ENCODE data around the gene UGT1A4. TPM values are rescaled to one million over a fixed set of nuclear protein-coding genes. Genes with fewer than 3 reads are reported as not detected.

Gene UGT1A4
- total and polyA plus RNA-seq, 10 of the 15 experiments (the other 5 are each of a cell fraction or from before 2014, with no cell fraction given) = not detected

DNA sequence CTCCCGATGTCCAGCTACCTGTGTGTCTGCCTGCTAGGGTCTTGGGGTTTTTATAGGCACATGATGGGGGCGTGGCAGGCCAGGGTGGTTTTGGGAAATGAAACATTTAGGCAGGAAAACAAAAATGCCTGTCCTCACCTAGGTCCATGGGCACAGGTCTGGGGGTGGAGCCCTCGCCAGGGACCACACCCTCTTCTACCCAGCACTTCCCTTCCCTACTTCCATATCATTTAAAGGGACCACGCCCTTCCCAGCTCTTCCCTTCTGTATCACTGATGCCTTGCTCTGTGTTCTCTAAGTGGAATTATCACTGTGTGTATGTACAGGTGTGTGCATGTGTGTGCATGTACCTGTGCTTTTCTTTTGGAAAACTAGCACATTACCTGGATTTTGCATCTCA, 47.9 kb downstream of the UGT1A4 start:
- no peaks in the 10 kb centered on the region for H3K4me1 ChIP-seq (ENCODE audit: control insufficient read depth, insufficient read depth, low read length)
- no peaks in the 10 kb centered on the region for H3K9me3 ChIP-seq (replicated peaks; ENCODE audit: control insufficient read depth, insufficient read depth, low read length)
- no peaks in the 10 kb centered on the region for H3K36me3 ChIP-seq (ENCODE audit: control insufficient read depth in 2 of 2, insufficient read depth in 2 of 2, low read length in 1 of 2)
- no peak overlapping the region for H3K9ac ChIP-seq (ENCODE audit: control insufficient read depth, insufficient read depth, low read length)
- DNase-seq (ENCODE audit: low read depth, low spot score) (no peak), FAIRE-seq (no peak), ATAC-seq (no peak)
- TF ChIP-seq CEBPB (IDR thresholded peaks at IDR 0.05; ENCODE audit: borderline replicate concordance in 1 of 2, low read depth in 2 of 2, low read length in 2 of 2) (no peak), ESRRA (IDR thresholded peaks at IDR 0.05; ENCODE audit: low read length) (no peak), ASH2L (IDR thresholded peaks at IDR 0.05; ENCODE audit: borderline replicate concordance, low read depth) (no peak), SMAD1 (IDR thresholded peaks at IDR 0.05; ENCODE audit: low read depth, partially characterized antibody) (no peak), YY1 (IDR thresholded peaks at IDR 0.05; ENCODE audit: low read depth, low read length) (no peak), ZNF384 (IDR thresholded peaks at IDR 0.05; ENCODE audit: borderline replicate concordance, low read depth, low read length) (no peak), SP1 (IDR thresholded peaks at IDR 0.05; ENCODE audit: low read depth, low read length) (no peak)
- H3K27me3 ChIP-seq (replicated peaks in 1 of 2; ENCODE audit: control insufficient read depth in 2 of 2, insufficient read depth in 2 of 2, low read length in 1 of 2) = peaks cover 0 to 3% of the 10 kb centered on the region in 2 experiments; a peak in 1 of 4 replicates
- no peak overlapping the region for H3K4me2 ChIP-seq (ENCODE audit: control insufficient read depth, insufficient read depth)
- no peaks in the 10 kb centered on the region for H4K20me1 ChIP-seq (ENCODE audit: control insufficient read depth, insufficient read depth)
- no peaks in the 10 kb centered on the region for H3K79me2 ChIP-seq (ENCODE audit: control insufficient read depth, insufficient read depth, low read length)
- intact Hi-C loops (cut with micrococcal nuclease; ENCODE audit: unreplicated experiment) (no loop called here), in situ Hi-C loops (cut with MboI) (no loop called here)
- ChIA-PET CTCF (interaction anchor here (1.0 kb wide), 1 partner anchor 54 kb away, joined by 3 read pairs; no protein-coding TSS in a partner anchor), POLR2A (no interaction called here), RAD21 (ENCODE audit: unreplicated experiment) (no interaction called here), SMC1A (ENCODE audit: uncharacterized antibody, unreplicated experiment) (no interaction called here)
- no peak overlapping the region for H3K27ac ChIP-seq (ENCODE audit: control insufficient read depth, insufficient read depth)
- BruUV-seq (replicated peaks) = no TSS peak
- H3K4me3 ChIP-seq = no peak overlapping the region
- 21% methylated on average over 4 of the region's 4 CpGs for WGBS (ENCODE audit: insufficient coverage, insufficient replicate concordance, low lambda C conversion rate, missing lambda C conversion rate)
- no peak overlapping the region for H2AFZ ChIP-seq (ENCODE audit: control insufficient read depth, low read depth, low read length)

DNA sequence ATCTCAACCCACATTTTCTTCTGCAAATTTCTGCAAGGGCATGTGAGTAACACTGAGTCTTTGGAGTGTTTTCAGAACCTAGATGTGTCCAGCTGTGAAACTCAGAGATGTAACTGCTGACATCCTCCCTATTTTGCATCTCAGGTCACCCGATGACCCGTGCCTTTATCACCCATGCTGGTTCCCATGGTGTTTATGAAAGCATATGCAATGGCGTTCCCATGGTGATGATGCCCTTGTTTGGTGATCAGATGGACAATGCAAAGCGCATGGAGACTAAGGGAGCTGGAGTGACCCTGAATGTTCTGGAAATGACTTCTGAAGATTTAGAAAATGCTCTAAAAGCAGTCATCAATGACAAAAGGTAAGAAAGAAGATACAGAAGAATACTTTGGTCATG, 49.5 kb downstream of the UGT1A4 start:
- no peaks in the 10 kb centered on the region for H3K79me2 ChIP-seq (ENCODE audit: control insufficient read depth, insufficient read depth, low read length)
- no peaks in the 10 kb centered on the region for H3K36me3 ChIP-seq (ENCODE audit: control insufficient read depth in 2 of 2, insufficient read depth in 2 of 2, low read length in 1 of 2)
- WGBS (ENCODE audit: insufficient coverage, insufficient replicate concordance, low lambda C conversion rate, missing lambda C conversion rate) = 43% methylated on average over 4 of the region's 4 CpGs
- TF ChIP-seq POU2F2 (IDR thresholded peaks at IDR 0.05; ENCODE audit: borderline replicate concordance, low read depth, low read length) (no peak), MYB (IDR thresholded peaks at IDR 0.05; ENCODE audit: borderline replicate concordance, low read depth, low read length) (no peak), TBL1XR1 (IDR thresholded peaks at IDR 0.05; ENCODE audit: low read depth, low read length) (no peak), NFYA (IDR thresholded peaks at IDR 0.05; ENCODE audit: borderline replicate concordance, low read depth, low read length) (no peak)
- intact Hi-C loops (cut with micrococcal nuclease; ENCODE audit: unreplicated experiment) = no loop called here
- ATAC-seq = no peak
- no peak for FAIRE-seq
- ChIA-PET CTCF (no interaction called here), RAD21 (ENCODE audit: unreplicated experiment) (no interaction called here), SMC1A (ENCODE audit: uncharacterized antibody, unreplicated experiment) (interaction anchor here (0.6 kb wide), 1 partner anchor 31 kb away, joined by 3 read pairs; no protein-coding TSS in a partner anchor), POLR2A (no interaction called here)
- H3K27me3 ChIP-seq (replicated peaks in 1 of 2; ENCODE audit: control insufficient read depth in 2 of 2, insufficient read depth in 2 of 2, low read length in 1 of 2) = peaks cover 0 to 3% of the 10 kb centered on the region in 2 experiments; a peak in 1 of 4 replicates
- no peaks in the 10 kb centered on the region for H3K9me3 ChIP-seq (replicated peaks; ENCODE audit: control insufficient read depth, insufficient read depth, low read length)
- no peak overlapping the region for H3K9ac ChIP-seq (ENCODE audit: control insufficient read depth, insufficient read depth, low read length)
- in situ Hi-C loops (cut with MboI) = no loop called here
- H3K4me3 ChIP-seq = no peak overlapping the region
- no peak overlapping the region for H2AFZ ChIP-seq (ENCODE audit: control insufficient read depth, low read depth, low read length)
- no TSS peak for BruUV-seq (replicated peaks)
- H4K20me1 ChIP-seq (ENCODE audit: control insufficient read depth, insufficient read depth) = no peaks in the 10 kb centered on the region
- H3K27ac ChIP-seq (ENCODE audit: control insufficient read depth, insufficient read depth) = no peak overlapping the region
- H3K4me1 ChIP-seq (ENCODE audit: control insufficient read depth, insufficient read depth, low read length) = no peaks in the 10 kb centered on the region
- no peak overlapping the region for H3K4me2 ChIP-seq (ENCODE audit: control insufficient read depth, insufficient read depth)
- DNase-seq (ENCODE audit: low read depth, low spot score) = no peak

All from GM12878 (cell line).